ENCODE data around the gene ABHD8. TPM values are rescaled to one million over a fixed set of nuclear protein-coding genes. Genes with fewer than 3 reads are reported as not detected.
A peak's percentile ranks its signal among the peaks of the same experiment; 100 is the strongest.

Gene ABHD8
- total and polyA plus RNA-seq, 2 of the 13 experiments (the other 11 are each of a cell fraction or from before 2014, with no cell fraction given) = 6.3 to 7.2 TPM

- no peak for TF ChIP-seq ZNF318 (CRISPR knock-in tag; IDR thresholded peaks at IDR 0.05)
- TF ChIP-seq KLF9 (CRISPR knock-in tag; IDR thresholded peaks at IDR 0.05; ENCODE audit: low read depth) = no peak
- no peak for TF ChIP-seq ZNF780A (CRISPR knock-in tag; IDR thresholded peaks at IDR 0.05)
- no peak for TF ChIP-seq NFRKB (IDR thresholded peaks at IDR 0.05)
- TF ChIP-seq NFATC3 (CRISPR knock-in tag; IDR thresholded peaks at IDR 0.05) = no peak
- TF ChIP-seq IRF2 (CRISPR knock-in tag; IDR thresholded peaks at IDR 0.05) = peak; percentile 19; the same call in 1 of the 2 replicates
- TF ChIP-seq ZNF337 (CRISPR knock-in tag; IDR thresholded peaks at IDR 0.05; ENCODE audit: borderline replicate concordance, low read depth) = no peak
- TF ChIP-seq ZBTB1 (CRISPR knock-in tag; IDR thresholded peaks at IDR 0.05; ENCODE audit: borderline replicate concordance) = no peak; the same call in 1 of the 2 replicates
- TF ChIP-seq NCOA5 (CRISPR knock-in tag; IDR thresholded peaks at IDR 0.05) = no peak
- TF ChIP-seq CBX2 (IDR thresholded peaks at IDR 0.05; ENCODE audit: low read depth, low read length) = no peak
- TF ChIP-seq CBX2 (CRISPR knock-in tag; IDR thresholded peaks at IDR 0.05; ENCODE audit: low read depth) = no peak
- no peak for TF ChIP-seq ZBTB8A (CRISPR knock-in tag; IDR thresholded peaks at IDR 0.05; ENCODE audit: borderline replicate concordance, low read depth)
- TF ChIP-seq CEBPB (IDR thresholded peaks at IDR 0.05; ENCODE audit: borderline replicate concordance, low read depth, low read length) = peak; percentile 40; the same call in 1 of the 2 replicates
- TF ChIP-seq SNAI1 (CRISPR knock-in tag; IDR thresholded peaks at IDR 0.05; ENCODE audit: borderline replicate concordance) = no peak
- TF ChIP-seq CENPT (CRISPR knock-in tag; IDR thresholded peaks at IDR 0.05; ENCODE audit: low read depth) = no peak
- no peak for TF ChIP-seq ZBTB44 (CRISPR knock-in tag; IDR thresholded peaks at IDR 0.05)
- TF ChIP-seq, protein P1, sequence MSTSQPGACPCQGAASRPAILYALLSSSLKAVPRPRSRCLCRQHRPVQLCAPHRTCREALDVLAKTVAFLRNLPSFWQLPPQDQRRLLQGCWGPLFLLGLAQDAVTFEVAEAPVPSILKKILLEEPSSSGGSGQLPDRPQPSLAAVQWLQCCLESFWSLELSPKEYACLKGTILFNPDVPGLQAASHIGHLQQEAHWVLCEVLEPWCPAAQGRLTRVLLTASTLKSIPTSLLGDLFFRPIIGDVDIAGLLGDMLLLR (CRISPR knock-in tag; IDR thresholded peaks at IDR 0.05) = no peak
- TF ChIP-seq HNRNPL (IDR thresholded peaks at IDR 0.05; ENCODE audit: low read depth, low read length) = peak; percentile 75; the same call in 1 of the 2 replicates
- no peak for TF ChIP-seq ZC3H4 (CRISPR knock-in tag; IDR thresholded peaks at IDR 0.05; ENCODE audit: borderline replicate concordance)
- TF ChIP-seq ZNF674 (CRISPR knock-in tag; IDR thresholded peaks at IDR 0.05; ENCODE audit: low read depth) = no peak
- TF ChIP-seq CCAR2 (optimal IDR thresholded peaks at IDR 0.05; ENCODE audit: low read depth, low read length) = no peak
Measured at GRCh38 chr19:17255150-17255621, 48.0 kb downstream of the ABHD8 start (continued).
